ENCODE measurements around the gene TBC1D16.

Gene TBC1D16

DNA sequence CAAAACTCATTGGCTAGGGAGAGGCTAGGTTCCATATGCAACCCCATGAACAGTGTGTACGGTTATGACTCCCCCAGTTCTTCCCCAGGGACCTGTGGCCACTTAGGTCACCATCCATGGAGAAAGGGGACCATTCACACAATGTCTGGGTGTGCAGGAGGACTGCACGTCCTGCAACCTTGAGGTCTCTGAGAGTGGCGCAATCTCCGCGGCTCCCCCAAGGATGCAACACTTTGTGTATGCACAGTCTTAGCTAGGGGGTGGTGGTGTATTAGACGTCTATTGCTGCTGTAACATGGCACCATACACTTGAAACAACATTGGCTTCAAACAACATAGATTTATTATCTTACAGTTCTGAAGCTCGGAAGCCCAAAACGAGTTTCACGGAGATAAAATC, 130.8 kb downstream of the TBC1D16 start:
- no peaks in the 10 kb centered on the region for H3K36me3 ChIP-seq (ENCODE audit: insufficient read depth, low read length)
- H3K9ac ChIP-seq (ENCODE audit: low read depth, low read length), result no peak overlapping the region
- peaks cover 5% of the 10 kb centered on the region for H3K27me3 ChIP-seq (ENCODE audit: insufficient read depth, low read length, poor library complexity)
- ATAC-seq (ENCODE audit: insufficient read depth, low read depth) (no peak), DNase-seq (no peak)
- no peak overlapping the region for H3K4me3 ChIP-seq (ENCODE audit: low read depth in 1 of 2, low read length in 2 of 2)
- no peaks in the 10 kb centered on the region for H3K4me1 ChIP-seq (ENCODE audit: insufficient read depth, low read length)
- H4K20me1 ChIP-seq (ENCODE audit: insufficient read depth, low read length), result no peaks in the 10 kb centered on the region
- no peak overlapping the region for H3K4me2 ChIP-seq (ENCODE audit: insufficient read depth, low read length)
- no peak overlapping the region for H3K27ac ChIP-seq (ENCODE audit: low read length)
- no peaks in the 10 kb centered on the region for H3K9me3 ChIP-seq (ENCODE audit: insufficient read depth, low read length, severe bottlenecking)
- TF ChIP-seq, protein P1, sequence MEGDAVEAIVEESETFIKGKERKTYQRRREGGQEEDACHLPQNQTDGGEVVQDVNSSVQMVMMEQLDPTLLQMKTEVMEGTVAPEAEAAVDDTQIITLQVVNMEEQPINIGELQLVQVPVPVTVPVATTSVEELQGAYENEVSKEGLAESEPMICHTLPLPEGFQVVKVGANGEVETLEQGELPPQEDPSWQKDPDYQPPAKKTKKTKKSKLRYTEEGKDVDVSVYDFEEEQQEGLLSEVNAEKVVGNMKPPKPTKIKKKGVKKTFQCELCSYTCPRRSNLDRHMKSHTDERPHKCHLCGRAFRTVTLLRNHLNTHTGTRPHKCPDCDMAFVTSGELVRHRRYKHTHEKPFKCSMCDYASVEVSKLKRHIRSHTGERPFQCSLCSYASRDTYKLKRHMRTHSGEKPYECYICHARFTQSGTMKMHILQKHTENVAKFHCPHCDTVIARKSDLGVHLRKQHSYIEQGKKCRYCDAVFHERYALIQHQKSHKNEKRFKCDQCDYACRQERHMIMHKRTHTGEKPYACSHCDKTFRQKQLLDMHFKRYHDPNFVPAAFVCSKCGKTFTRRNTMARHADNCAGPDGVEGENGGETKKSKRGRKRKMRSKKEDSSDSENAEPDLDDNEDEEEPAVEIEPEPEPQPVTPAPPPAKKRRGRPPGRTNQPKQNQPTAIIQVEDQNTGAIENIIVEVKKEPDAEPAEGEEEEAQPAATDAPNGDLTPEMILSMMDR (IDR thresholded peaks at IDR 0.05; ENCODE audit: borderline replicate concordance, extremely low read depth, low read length, poor library complexity, severe bottlenecking), result no peak
- no peaks in the 10 kb centered on the region for H3K79me2 ChIP-seq (ENCODE audit: insufficient read depth, low read length)
- H2AFZ ChIP-seq (ENCODE audit: low read depth, low read length), result no peak overlapping the region

DNA sequence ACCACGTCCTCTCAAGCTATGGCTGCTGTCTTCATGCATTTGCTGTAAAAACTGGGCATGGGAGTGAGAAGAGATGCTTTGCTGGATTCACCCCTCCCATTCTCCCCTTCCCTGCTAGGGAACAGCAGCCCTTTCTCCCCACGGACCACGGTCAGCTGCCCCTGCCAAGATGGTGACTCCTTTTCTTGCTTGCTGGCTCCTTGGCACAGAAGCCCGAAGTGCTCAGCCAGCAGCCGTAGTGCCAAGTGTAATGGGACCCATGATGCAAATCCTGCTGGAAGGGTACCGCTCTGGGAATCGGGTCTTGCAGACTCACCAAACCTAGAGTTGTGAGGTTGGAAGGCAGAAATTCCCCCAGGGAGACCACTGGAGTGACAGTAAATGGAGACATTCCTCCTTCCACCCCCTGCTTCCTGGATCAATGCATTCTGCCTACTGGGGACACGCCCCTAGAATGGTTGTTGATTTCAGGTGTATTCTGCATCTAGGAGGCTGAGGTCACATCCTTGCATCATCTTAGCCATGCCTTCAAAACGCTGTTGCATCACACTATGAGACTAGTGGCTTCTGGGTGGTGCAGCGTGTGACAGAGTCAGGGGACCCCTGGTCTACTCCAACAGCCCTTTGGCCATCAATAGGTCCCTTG, 133.4 kb downstream of the TBC1D16 start:
- H3K27ac ChIP-seq (ENCODE audit: low read length), result no peak overlapping the region
- H4K20me1 ChIP-seq (ENCODE audit: insufficient read depth, low read length), result no peaks in the 10 kb centered on the region
- peaks cover 8% of the 10 kb centered on the region for H3K27me3 ChIP-seq (ENCODE audit: insufficient read depth, low read length, poor library complexity)
- H3K9me3 ChIP-seq (ENCODE audit: insufficient read depth, low read length, severe bottlenecking), result no peaks in the 10 kb centered on the region
- no peak overlapping the region for H3K9ac ChIP-seq (ENCODE audit: low read depth, low read length)
- H3K79me2 ChIP-seq (ENCODE audit: insufficient read depth, low read length), result no peaks in the 10 kb centered on the region
- TF ChIP-seq, protein P1 (IDR thresholded peaks at IDR 0.05; ENCODE audit: borderline replicate concordance, extremely low read depth, low read length, poor library complexity, severe bottlenecking), result no peak
- TF ChIP-seq EZH2 (IDR thresholded peaks at IDR 0.05; ENCODE audit: borderline replicate concordance, low read depth, low read length, severe bottlenecking), result no peak
- no peak overlapping the region for H3K4me2 ChIP-seq (ENCODE audit: insufficient read depth, low read length)
- H3K4me1 ChIP-seq (ENCODE audit: insufficient read depth, low read length), result no peaks in the 10 kb centered on the region
- H3K4me3 ChIP-seq (ENCODE audit: low read depth in 1 of 2, low read length in 2 of 2), result no peak overlapping the region
- no peaks in the 10 kb centered on the region for H3K36me3 ChIP-seq (ENCODE audit: insufficient read depth, low read length)
- ATAC-seq (ENCODE audit: insufficient read depth, low read depth) (no peak), DNase-seq (no peak)
- H2AFZ ChIP-seq (ENCODE audit: low read depth, low read length), result no peak overlapping the region

DNA sequence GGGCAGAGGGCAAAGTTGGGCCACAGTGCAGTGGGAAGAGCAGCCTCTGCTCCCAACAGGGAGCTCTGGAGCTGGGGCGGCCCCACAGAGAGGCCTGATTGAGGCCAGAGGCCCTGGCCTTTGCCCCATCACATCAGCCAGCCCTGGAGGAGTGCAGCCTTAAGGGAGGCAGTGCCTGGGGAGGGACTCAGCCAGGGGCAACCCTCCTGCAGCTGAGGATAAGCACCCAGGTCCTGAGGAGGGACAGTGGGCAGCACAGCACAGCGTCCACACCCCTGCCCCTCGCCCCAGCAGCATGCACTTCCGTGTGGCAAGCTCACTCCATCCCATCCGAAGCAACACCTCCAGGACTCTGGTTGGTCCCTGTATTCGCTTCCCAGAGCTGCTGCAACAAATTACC, 134.5 kb downstream of the TBC1D16 start:
- Histone ChIP-seq H3K4me2 (ENCODE audit: insufficient read depth, low read length) (no peak overlapping the region), H3K36me3 (ENCODE audit: insufficient read depth, low read length) (no peaks in the 10 kb centered on the region), H3K4me1 (ENCODE audit: insufficient read depth, low read length) (no peaks in the 10 kb centered on the region), H3K9me3 (ENCODE audit: insufficient read depth, low read length, severe bottlenecking) (no peaks in the 10 kb centered on the region), H3K79me2 (ENCODE audit: insufficient read depth, low read length) (no peaks in the 10 kb centered on the region), H3K27me3 (ENCODE audit: insufficient read depth, low read length, poor library complexity) (peaks cover 8% of the 10 kb centered on the region), H4K20me1 (ENCODE audit: insufficient read depth, low read length) (no peaks in the 10 kb centered on the region), H3K9ac (ENCODE audit: low read depth, low read length) (no peak overlapping the region), H3K4me3 (ENCODE audit: low read depth in 1 of 2, low read length in 2 of 2) (no peak overlapping the region), H3K27ac (ENCODE audit: low read length) (no peak overlapping the region), H2AFZ (ENCODE audit: low read depth, low read length) (no peak overlapping the region)
- TF ChIP-seq, protein P1 (IDR thresholded peaks at IDR 0.05; ENCODE audit: borderline replicate concordance, extremely low read depth, low read length, poor library complexity, severe bottlenecking), result no peak
- TF ChIP-seq EZH2 (IDR thresholded peaks at IDR 0.05; ENCODE audit: borderline replicate concordance, low read depth, low read length, severe bottlenecking), result no peak
- no peak for DNase-seq
- no peak for ATAC-seq (ENCODE audit: insufficient read depth, low read depth)

DNA sequence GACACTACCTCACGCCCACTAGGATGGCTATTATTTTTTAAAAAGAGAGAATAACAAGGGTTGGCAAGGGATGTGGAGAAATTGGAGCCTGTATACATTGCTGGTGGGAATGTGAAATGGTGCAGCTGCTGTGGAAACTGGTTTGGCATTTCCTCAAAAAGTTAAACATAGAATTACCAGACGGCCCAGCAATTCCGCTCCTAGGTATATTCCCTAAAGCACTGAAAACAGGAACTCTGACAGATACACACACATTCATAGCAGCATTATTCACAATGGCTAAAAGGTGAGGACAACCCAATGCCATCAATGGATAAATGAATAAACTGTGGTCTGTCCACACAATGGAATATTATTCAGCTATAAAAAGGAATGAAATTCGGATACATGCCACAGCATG, 136.1 kb downstream of the TBC1D16 start:
- H3K9ac ChIP-seq (ENCODE audit: low read depth, low read length), result no peak overlapping the region
- no peak overlapping the region for H2AFZ ChIP-seq (ENCODE audit: low read depth, low read length)
- no peaks in the 10 kb centered on the region for H4K20me1 ChIP-seq (ENCODE audit: insufficient read depth, low read length)
- H3K4me1 ChIP-seq (ENCODE audit: insufficient read depth, low read length), result no peaks in the 10 kb centered on the region
- H3K4me2 ChIP-seq (ENCODE audit: insufficient read depth, low read length), result no peak overlapping the region
- TF ChIP-seq, protein P1 (IDR thresholded peaks at IDR 0.05; ENCODE audit: borderline replicate concordance, extremely low read depth, low read length, poor library complexity, severe bottlenecking), result no peak
- TF ChIP-seq EZH2 (IDR thresholded peaks at IDR 0.05; ENCODE audit: borderline replicate concordance, low read depth, low read length, severe bottlenecking), result no peak
- H3K9me3 ChIP-seq (ENCODE audit: insufficient read depth, low read length, severe bottlenecking), result no peaks in the 10 kb centered on the region
- no peaks in the 10 kb centered on the region for H3K36me3 ChIP-seq (ENCODE audit: insufficient read depth, low read length)
- peaks cover 8% of the 10 kb centered on the region for H3K27me3 ChIP-seq (ENCODE audit: insufficient read depth, low read length, poor library complexity)
- no peak overlapping the region for H3K27ac ChIP-seq (ENCODE audit: low read length)
- no peak overlapping the region for H3K4me3 ChIP-seq (ENCODE audit: low read depth in 1 of 2, low read length in 2 of 2)
- no peaks in the 10 kb centered on the region for H3K79me2 ChIP-seq (ENCODE audit: insufficient read depth, low read length)
- ATAC-seq (ENCODE audit: insufficient read depth, low read depth) (no peak), DNase-seq (no peak)
